ENCODE data around the gene PCNX1.

The PCNX1 gene

DNA sequence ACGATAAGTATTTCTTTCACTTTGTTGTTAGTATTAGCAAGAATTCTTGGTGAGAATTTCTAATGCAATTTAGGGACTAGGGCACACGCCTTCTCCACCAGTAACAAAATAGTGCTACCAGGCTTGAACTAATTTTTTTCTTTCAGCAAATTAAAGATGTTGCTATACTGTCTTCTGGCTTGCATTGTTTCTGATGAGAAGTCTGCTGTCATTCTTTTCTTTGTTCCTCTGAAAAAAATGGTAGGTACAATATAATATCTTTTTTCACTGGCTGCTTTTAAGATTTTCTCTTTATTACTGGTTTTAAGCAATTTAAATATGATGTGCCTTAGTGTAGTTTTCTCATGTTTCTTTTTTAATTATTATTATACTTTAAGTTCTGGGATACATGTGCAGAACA is 171.2 kb downstream of the PCNX1 start:
- DNase-seq (ENCODE audit: low read depth), result no peak

- DNase-seq (ENCODE audit: low read depth), result no peak
These were observed 179.3 kb downstream of the PCNX1 start for GRCh38 chr14:71086567-71086966.

DNA sequence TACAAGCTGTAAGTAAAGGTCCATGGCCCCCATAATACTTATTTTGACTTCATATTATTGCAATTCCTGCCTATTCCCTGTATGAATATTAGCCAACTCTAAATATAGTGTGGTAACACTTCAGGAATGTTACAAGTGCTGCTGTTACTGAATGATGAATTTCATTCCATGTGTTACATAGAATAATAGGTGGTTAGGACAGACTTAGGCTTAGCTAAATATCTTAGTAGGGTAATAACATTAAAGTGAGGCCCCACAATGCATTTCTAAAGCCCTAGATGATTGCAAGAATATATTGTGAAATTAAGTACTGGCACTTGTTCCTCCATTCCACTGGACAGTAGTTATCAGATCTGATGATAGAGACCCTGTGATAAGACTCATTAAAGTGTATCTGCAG is 182.7 kb downstream of the PCNX1 start:
- DNase-seq (ENCODE audit: low read depth), result no peak

DNA sequence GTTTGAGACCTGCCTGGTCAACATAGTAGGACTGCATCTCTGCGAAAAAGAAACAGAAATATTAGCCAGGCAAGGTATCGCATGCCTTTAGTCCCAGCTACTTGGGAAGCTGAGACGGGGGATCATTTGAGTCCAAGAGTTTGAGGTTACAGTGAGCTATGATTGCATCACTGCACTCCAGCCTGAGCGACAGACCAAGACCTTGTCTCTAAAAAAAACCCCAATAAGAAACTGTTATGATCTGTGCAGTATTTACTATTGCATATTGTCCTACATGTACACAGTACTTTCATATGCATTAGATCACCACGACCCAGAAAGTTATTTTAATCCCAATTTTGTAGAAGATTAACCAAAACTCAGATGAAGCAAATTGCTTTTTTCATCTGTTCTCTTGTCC is 187.5 kb downstream of the PCNX1 start:
- no peak for DNase-seq (ENCODE audit: low read depth)

DNA sequence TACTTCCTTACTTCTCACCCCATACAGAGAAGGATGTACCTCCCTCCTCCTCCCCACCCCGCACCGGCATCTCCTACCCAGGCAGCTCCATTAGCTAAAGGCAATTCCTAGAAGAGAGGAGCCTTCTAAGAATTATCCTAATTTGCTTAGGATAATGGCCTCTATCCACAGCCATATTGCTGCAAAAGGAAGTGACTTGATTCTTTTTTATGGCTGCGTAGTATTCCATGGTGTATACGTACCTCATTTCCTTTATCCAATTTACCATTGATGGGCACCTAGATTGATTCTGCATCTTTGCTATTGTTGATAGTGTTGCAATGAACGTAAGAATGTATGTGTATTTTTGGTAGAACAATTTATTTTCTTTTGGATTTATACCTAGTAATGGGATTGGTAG is 189.7 kb downstream of the PCNX1 start:
- no peak for DNase-seq (ENCODE audit: low read depth)

- no peak for DNase-seq (ENCODE audit: low read depth)
These were observed 196.6 kb downstream of the PCNX1 start for GRCh38 chr14:71103662-71104484.

DNA sequence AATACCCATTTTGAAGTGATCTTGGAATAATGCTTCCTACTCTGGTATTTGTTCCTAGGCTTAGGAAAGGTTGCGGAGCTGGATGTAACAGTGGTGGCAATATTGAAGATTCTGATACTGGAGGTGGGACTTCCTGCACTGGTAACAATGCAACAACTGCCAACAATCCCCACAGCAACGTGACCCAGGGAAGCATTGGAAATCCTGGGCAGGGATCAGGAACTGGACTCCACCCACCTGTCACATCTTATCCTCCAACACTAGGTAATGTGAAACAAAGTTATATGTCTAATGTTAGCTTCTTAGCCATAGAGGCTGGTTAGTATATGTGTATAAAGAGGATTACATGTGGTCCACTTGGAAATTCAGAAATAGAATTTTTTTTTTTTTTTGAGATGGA is 197.9 kb downstream of the PCNX1 start:
- DNase-seq (ENCODE audit: low read depth), result no peak

DNA sequence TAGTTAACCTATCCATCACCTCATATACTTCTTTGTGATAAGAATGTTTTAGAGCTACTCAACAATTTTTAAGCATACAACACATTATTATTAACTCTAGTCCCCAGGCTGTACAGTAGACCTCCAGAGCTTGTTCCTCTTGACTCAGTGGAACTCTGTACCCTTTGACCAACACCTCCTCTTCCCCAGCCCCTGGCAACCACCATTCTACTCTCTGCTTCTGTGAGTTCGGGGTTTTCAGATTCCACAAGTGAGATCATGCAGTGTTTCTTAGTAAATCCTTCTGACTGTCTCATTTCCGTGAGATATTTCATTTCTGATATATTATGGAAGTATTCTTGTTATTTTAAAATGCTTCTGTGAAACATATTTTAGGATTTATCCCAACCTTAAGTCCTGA is 200.7 kb downstream of the PCNX1 start:
- DNase-seq (ENCODE audit: low read depth), result no peak

- DNase-seq (ENCODE audit: low read depth), result no peak
These were observed 201.3 kb downstream of the PCNX1 start for GRCh38 chr14:71108398-71109119.

DNA sequence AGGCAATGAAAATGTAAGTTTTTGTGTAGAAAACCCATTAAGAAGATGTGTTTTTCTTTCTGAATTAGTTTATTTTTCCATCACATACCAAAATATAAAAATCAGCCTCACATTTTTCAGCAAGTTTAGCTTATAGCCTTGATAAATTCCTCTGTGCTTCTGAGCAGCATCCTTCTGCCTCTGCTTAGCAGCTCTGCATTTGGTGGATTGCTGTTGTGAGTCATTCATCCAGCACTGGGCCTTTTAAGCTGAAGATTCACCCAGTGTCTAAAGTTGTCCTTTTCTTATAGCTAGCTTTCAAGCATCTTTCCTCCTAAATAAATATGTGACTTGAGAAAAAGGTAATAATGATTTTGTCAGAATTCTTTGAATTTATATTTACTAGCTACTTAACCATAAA is 206.1 kb downstream of the PCNX1 start:
- DNase-seq (ENCODE audit: low read depth), result no peak

- DNase-seq (ENCODE audit: low read depth), result no peak
These were observed 207.3 kb downstream of the PCNX1 start for GRCh38 chr14:71114565-71114964.

GRCh38 chr14:71115306-71115705 is 208.0 kb downstream of the PCNX1 start:
- no peak for DNase-seq (ENCODE audit: low read depth)

DNA sequence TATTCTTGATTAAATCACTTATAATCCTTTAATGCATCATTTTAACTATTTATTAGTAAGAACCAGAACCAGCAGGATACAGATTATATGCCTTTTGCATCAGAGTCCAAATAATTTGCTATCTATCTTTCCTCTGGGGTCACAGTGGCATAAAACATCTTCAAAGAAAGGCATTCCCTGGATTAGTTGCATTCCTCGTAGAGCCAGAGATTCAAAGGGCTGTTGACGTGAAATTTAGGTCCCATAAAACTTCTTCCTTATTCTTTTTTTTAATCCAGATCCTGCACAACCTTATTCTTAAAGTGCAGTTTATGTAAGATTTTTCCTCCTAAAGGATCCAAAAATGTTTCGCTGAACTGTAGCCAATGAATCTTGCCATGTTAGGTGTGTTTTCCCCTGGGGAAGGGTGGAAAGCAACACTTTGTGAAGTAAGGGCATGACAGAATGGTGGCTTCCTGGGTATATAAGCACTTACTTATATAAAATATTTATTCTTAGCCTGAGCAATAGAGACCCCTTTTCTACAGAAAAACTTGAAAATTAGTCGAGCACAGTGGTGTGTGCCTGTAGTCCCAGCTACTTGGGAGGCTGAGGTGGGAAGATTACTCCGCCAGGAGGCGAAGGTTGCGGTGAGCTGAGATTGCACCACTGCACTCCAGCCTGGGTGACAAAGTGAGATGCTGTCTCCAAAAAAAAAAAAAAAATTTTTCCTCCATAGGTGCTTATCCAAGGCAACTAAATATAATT is 208.7 kb downstream of the PCNX1 start:
- DNase-seq (ENCODE audit: low read depth), result no peak

DNA sequence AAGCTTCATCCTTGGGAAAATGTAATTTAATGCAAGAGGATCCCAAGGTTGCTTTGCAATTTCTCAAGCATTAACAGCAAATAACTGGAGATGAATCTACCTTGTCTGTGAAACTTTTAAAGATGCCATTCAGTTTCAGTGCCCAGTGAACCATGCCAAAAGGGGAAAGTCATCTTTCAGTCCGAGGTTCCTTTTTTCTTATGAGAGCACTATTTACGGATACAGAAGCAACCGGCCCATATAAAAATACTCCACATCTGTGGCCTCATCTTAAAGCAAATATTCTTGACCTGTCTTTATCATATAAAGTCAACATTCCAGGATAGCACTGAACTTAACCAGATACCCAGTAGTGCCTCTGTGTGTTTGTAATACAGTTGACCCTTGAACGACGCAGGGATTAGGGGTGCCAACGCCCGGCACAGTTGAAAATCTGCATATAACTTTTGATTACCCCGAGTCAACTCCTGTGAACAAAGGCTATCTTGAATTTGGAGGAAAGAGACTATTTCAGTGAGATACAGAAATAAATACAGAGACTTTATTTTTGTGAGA is 209.4 kb downstream of the PCNX1 start:
- DNase-seq (ENCODE audit: low read depth), result no peak

DNA sequence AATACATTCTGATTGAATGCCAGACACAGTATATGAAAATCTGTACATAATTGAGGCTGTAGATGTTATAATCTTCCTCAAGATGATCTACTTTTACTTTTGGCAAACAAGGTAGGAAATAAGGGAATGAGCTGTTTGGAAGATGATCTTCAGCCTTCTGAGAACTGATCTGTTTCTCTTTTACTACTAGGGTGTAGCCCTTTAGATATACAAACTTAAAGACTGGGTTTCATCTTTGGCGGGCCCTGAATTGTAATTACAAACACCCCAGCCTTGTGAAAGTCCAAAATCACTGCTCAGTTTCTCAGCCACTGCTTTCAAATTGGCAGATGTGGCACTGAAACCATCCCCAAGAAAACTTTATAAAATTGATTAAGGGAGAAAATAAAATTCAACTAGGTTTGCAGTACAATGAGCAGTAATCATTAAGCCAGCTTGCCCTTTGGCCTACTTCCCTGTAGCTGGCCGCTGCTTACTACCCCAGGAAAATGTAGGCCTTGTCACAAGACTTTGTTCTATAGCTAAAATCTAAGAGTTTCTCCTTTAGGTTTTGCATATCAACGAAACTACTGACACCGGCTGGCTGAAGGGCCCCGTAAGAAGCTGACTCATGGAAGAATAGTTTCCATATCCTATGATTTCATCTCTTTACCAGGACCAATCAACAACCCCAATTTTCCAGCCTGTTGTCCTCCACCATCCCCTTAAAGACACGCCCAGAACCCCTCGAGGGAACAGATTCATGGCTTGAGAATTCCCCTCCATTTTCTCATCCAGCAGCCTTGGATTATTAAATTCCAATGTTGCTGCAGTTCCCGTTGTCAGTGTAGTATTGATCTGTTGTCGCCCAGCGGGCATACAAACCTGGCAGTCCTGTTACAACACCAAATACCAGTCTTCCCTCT is 210.8 kb downstream of the PCNX1 start:
- no peak for DNase-seq (ENCODE audit: low read depth)

GRCh38 chr14:71119075-71119474 is 211.8 kb downstream of the PCNX1 start:
- DNase-seq (ENCODE audit: low read depth), result no peak

DNA sequence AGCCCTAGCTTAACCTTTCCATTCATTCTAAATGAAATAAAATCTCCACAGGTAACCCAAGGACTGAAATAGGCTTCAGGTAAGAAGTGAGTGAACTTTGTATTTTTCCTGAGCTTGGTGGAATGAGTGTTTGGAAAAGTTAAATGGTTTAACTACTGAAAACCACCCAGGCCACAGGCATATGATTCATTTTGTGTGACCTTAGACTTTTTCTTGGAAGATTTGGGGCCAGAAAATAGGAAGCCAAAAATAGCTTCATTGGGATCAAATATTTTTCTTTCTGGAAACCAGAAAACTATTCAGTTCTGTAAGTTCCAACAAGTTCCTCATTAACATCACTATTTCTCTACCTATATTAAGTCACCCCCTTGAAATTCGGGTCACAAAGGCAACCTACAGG is 212.6 kb downstream of the PCNX1 start:
- DNase-seq (ENCODE audit: low read depth), result no peak

- no peak for DNase-seq (ENCODE audit: low read depth)
These were observed 213.7 kb downstream of the PCNX1 start for GRCh38 chr14:71121001-71121400.

DNA sequence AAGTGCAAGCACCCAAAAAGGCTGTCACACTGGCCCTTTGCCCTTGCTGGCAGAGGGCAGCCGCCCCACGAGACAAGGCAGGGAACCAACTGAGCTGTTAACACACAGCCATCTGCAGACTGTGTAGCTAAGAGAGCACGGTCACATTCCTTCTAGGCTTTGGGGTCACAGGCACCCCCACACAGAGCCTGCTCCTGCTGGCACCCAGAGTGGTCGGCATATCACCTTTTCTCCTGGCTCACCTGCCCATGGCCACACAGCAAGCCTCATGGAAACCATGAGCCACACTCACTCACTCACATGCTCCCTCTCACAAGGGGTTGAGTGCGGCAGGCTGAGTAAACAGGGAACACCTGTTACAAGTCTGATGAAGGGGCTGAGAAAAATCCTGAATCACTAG is 214.5 kb downstream of the PCNX1 start:
- DNase-seq (ENCODE audit: low read depth), result no peak

DNA sequence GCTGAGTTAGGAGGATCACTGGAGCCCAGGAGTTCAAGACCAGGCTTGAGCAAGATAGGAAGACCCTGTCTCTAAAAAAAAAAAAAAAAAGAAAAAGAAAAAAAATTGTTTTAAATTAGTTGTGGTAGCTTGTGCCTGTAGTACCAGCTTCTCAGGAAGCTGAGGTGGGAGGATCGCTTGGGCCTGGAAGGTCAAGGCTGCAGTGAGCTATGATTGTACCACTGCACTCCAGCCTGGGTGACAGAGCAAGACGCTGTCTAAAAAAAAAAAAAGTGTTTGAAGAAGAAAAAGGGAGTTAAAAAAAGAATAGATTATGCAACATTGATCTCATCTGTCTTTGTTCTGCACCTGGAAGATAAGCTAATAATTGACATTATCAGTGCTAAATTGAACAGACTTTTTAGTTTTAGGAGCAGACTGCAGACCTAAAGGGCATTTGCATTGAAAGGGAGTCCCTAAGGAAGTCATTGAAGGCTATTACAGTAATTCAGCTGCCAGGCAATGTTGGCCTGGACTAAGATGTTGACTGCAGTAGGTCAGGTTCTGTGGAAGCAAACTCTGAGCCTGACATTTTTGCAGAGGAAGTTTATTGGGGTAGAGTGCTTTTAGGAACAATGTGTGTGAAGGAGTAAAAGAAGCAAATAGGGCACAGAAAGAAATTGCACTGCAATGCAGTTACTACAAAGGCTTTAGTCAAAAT is 215.8 kb downstream of the PCNX1 start:
- DNase-seq (ENCODE audit: low read depth), result no peak

- DNase-seq (ENCODE audit: low read depth), result no peak
These were observed 216.4 kb downstream of the PCNX1 start for GRCh38 chr14:71123579-71124135.

All from activated T-helper 9 cell treated with anti-CD3 and anti-CD28 coated beads, Interleukin-2, amount 50 U/mL, for 16 hours (primary cell).